Measurements from ENCODE around the gene TTLL4. TPM values are rescaled to one million over a fixed set of nuclear protein-coding genes. Genes with fewer than 3 reads are reported as not detected.

The TTLL4 gene
- total and polyA plus RNA-seq, 2 of the 8 experiments (the other 6 are each of a cell fraction or from before 2014, with no cell fraction given) = 71.1 to 105 TPM

DNA sequence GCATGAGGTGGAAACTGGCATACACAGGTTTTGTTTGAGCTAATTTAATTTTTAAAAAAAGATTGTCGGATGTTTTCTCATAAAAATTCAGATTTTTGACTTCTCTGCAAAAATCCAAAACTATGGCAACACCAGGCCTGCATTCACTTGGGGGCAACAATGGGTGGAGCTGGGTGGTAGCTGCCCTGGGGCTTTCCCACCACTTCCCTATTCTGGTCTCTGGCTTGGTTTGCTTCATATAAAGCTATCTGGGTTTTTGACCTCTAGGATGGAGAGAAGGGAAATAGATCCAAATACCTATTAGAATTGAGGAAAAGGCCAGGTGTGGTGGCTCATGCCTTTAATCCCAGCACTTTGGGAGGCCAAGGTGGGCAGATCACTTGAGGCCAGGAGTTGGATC, 65.9 kb downstream of the TTLL4 start:
- no peak overlapping the region for H2AFZ ChIP-seq (ENCODE audit: low read length)
- H3K9me3 ChIP-seq (ENCODE audit: insufficient read depth in 2 of 2, low read depth in 1 of 2, low read length in 1 of 2) = no peaks in the 10 kb centered on the region
- no peak overlapping the region for H3K4me2 ChIP-seq (ENCODE audit: insufficient read depth in 1 of 2, low read depth in 2 of 2, low read length in 2 of 2)
- DNase-seq (ENCODE audit: low read depth in 1 of 2, low spot score in 2 of 2) (no peak), FAIRE-seq (no peak)
- no peak overlapping the region for H3K23ac ChIP-seq (ENCODE audit: insufficient read length)
- no peak overlapping the region for H4K5ac ChIP-seq (ENCODE audit: insufficient read length, low read depth, low read length)
- TF ChIP-seq SP2 (IDR thresholded peaks at IDR 0.05; ENCODE audit: low read length) (no peak), SIRT6 (IDR thresholded peaks at IDR 0.05; ENCODE audit: low read length) (no peak), FOSL1 (IDR thresholded peaks at IDR 0.05; ENCODE audit: insufficient read depth, low read depth, low read length) (no peak), RXRA (IDR thresholded peaks at IDR 0.05; ENCODE audit: insufficient read depth, low read depth, low read length) (no peak), POLR2AphosphoS5 (IDR thresholded peaks at IDR 0.05; ENCODE audit: low read depth, low read length) (no peak)
- H4K8ac ChIP-seq (ENCODE audit: extremely low read depth, insufficient read depth, low read length) = no peak overlapping the region
- H4K91ac ChIP-seq (replicated peaks; ENCODE audit: insufficient read length, low read length) = no peak overlapping the region
- H3K4me1 ChIP-seq (replicated peaks in 1 of 4; ENCODE audit: control insufficient read depth in 3 of 4, insufficient read depth in 4 of 4, low read length in 3 of 4) = 0 out of 7 replicates have a peak, but pooled peaks cover 0 to 1% (median 0%) of the 10 kb centered on the region in 4 experiments
- H2BK12ac ChIP-seq (ENCODE audit: low read depth, low read length) = no peak overlapping the region
- no peak overlapping the region for H2BK15ac ChIP-seq (ENCODE audit: low read length)
- no peaks in the 10 kb centered on the region for H4K20me1 ChIP-seq (replicated peaks in 1 of 2; ENCODE audit: control insufficient read depth in 1 of 2, insufficient read depth in 2 of 2, low read length in 2 of 2)
- no peaks in the 10 kb centered on the region for H3K23me2 ChIP-seq (ENCODE audit: low read depth, low read length)
- no peak overlapping the region for H2BK20ac ChIP-seq (ENCODE audit: low read length)
- H3K4me3 ChIP-seq (ENCODE audit: extremely low read depth in 1 of 4, insufficient read depth in 2 of 4, low read depth in 3 of 4, low read length in 4 of 4) = no peak overlapping the region
- H3K27ac ChIP-seq (ENCODE audit: low read depth, low read length) = no peak overlapping the region
- CTCF ChIA-PET (ENCODE audit: partially characterized antibody) = interaction anchor here (0.6 to 1.5 kb wide), 4 partner anchors 52 to 100 kb away, joined by 3 to 4 read pairs (median 4); no protein-coding TSS in a partner anchor
- H3K27me3 ChIP-seq (replicated peaks in 1 of 4; ENCODE audit: control insufficient read depth in 3 of 4, extremely low read depth in 1 of 4, insufficient read depth in 3 of 4, low read length in 3 of 4) = peaks cover 0 to 9% (median 5%) of the 10 kb centered on the region in 4 experiments; a peak in 4 of 7 replicates
- H3K4ac ChIP-seq (replicated peaks; ENCODE audit: insufficient read length, low read depth, low read length) = no peak overlapping the region
- no peak overlapping the region for H3K9ac ChIP-seq (replicated peaks in 1 of 4; ENCODE audit: extremely low read depth in 1 of 4, low read depth in 3 of 4, low read length in 3 of 4)
- H3K79me2 ChIP-seq (ENCODE audit: control insufficient read depth in 1 of 2, insufficient read depth in 2 of 2, low read length in 2 of 2) = no peaks in the 10 kb centered on the region
- no peak overlapping the region for H2BK5ac ChIP-seq (ENCODE audit: low read depth, low read length)
- H2BK120ac ChIP-seq (replicated peaks; ENCODE audit: low read depth, low read length) = no peak overlapping the region
- WGBS, 2 experiments (ENCODE audit: extremely low coverage in 1 of 2, insufficient coverage in 1 of 2, insufficient read length in 1 of 2, insufficient replicate concordance in 2 of 2, low coverage in 1 of 2, low lambda C conversion rate in 2 of 2, missing lambda C conversion rate in 1 of 2) = 89% methylated on average over 1 of the region's 1 CpG; no CpG with 5 or more reads in 1 of the 2 experiments
- H3K79me1 ChIP-seq (ENCODE audit: low read depth, low read length) = no peaks in the 10 kb centered on the region
- H3K36me3 ChIP-seq (ENCODE audit: control insufficient read depth in 2 of 4, insufficient read depth in 4 of 4, low read length in 3 of 4) = no peaks in the 10 kb centered on the region
- H3K18ac ChIP-seq (ENCODE audit: extremely low read depth, low read length) = no peak overlapping the region
- H3K14ac ChIP-seq (ENCODE audit: insufficient read length) = no peak overlapping the region
- no peak overlapping the region for H2AK5ac ChIP-seq (ENCODE audit: low read depth, low read length)
- POLR2A ChIA-PET (ENCODE audit: partially characterized antibody) = interaction anchor here (1.4 kb wide), 1 partner anchor 9 kb away, joined by 3 read pairs; no protein-coding TSS in a partner anchor
- H3K56ac ChIP-seq (replicated peaks; ENCODE audit: insufficient read length, low read depth, low read length) = no peak overlapping the region

Measured in H1 (cell line).